Activated CD8-positive, alpha-beta memory T cell treated with anti-CD3 and anti-CD28 coated beads, Interleukin-2, amount 50 U/mL, for 24 hours (primary cell): ENCODE data around the gene RSPH1.
A peak's percentile ranks its signal among the peaks of the same experiment; 100 is the strongest.

Source experiments
- DNase-seq: peaks from one replicate; pipeline ENCODE4 v3.0.0-alpha.2; 2020; ENCODE audit errors: extremely low read depth

The RSPH1 gene

DNA sequence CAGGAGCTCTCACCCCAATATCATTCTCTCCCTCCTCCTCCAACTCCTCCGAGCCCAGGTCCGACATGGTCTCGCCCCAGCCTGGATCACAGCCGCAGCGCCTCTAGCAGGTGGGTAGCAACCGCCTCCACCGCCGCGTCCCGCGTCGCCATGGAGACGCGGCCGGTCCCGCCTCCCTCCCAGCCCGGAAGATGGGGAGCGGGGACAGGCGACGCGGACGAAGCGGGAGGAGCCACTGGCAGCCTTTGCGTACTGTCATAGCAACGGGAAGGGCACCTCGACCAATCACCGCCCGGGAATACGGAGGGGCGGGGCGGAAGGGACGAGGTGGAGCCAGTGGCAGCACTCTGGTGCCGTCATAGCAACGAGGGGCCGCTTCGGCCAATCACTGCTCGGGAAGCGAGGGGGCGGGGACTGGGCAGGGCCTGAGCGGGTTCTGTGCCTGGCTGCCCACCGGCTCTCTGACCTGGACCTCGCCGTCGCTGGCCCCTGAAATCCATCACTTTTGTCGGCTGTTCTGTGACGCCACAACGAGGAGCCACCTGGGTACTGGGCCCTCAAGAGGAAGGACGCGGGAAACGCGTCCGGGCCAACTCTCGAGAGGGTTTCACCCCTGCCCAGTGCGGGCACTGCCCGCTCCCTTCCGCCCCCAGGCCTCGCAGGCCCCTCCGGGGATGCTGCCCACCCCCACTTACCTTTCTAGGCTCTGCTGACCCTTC lies at the start of gene RSPH1:
TSS of gene RSPH1 (minus strand) at position 105 of the 719 bp plus-strand sequence. CDS start at position 67, 38 bp downstream.
- peak; percentile 98 for DNase-seq

- DNase-seq = no peak
These were observed 49.7 kb upstream of the RSPH1 start for GRCh38 chr21:42545745-42546144.

DNA sequence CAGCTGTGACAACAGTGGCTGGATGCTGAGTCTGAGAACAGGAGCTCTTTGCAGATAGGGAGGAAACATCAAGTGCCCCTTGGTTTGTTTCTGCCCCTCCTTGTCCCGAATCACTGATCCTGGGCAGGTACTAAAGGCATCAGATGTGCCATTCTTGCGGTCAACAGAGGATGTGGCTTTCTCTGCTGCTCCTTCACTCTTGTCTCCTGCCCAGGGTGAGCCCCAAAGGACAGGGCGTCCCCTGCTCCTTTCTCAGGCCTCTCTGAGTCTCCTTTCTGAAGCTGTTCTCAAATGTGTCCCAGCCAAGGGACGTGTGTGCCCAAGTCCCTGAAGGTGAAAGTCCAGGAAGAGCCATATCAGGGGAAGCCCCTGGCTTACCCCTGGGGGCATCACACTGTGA lies 49.3 kb upstream of the RSPH1 start:
- DNase-seq = no peak

DNA sequence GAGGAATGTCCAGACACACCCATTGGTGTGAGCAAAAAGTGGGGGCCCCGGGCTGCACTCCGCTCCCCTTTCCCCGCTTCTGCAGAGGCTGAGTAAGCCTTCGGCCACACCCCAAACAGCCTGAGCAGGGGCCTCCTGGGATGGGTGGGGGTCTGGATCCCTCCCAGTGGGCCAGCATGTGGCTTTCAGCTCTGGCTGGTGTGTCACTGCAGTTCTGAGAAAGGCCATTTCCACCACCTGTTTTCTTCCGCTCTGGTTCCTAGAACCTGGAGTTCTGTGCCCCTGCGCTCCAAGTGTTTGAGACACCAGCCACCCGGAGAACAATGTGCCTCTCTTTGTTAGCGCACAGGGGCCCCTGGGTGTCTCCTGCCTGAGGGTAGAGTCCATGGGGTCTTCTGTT lies 48.5 kb upstream of the RSPH1 start:
- no peak for DNase-seq

DNA sequence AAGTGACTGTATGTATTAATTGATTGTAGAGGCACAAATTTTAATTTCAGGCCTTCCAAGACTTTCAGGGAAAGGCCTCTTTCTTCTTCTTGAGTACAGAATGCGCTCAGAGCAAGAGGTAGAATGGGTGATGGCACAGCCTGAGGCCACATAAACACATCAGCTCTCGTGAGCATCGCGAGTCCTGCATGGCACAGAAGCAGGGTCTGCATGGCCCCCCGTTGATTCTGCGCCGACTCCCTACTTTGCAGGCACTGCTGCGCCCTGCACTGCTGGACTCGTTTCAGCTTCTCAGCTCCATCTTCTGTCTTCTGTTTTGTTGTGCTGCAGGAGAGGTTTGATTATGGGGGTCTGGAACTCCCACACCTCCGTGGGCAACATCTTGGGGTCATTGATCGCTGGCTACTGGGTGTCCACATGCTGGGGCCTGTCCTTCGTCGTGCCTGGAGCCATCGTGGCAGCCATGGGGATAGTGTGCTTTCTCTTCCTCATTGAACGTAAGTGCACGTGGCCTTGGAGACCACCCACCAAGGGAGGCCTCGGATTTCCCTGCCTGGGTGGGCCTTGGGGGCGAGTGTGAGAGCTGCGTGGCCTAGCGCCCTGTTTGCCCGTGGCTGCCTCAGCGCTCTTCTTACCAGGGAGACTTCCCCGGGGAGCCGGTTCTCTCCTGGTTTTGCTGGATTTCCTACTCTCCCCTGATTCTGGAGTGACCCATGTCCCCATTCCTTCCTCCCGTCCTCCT lies 47.3 kb upstream of the RSPH1 start:
- no peak for DNase-seq

- DNase-seq = no peak
These were observed 46.6 kb upstream of the RSPH1 start for GRCh38 chr21:42542596-42542995.

DNA sequence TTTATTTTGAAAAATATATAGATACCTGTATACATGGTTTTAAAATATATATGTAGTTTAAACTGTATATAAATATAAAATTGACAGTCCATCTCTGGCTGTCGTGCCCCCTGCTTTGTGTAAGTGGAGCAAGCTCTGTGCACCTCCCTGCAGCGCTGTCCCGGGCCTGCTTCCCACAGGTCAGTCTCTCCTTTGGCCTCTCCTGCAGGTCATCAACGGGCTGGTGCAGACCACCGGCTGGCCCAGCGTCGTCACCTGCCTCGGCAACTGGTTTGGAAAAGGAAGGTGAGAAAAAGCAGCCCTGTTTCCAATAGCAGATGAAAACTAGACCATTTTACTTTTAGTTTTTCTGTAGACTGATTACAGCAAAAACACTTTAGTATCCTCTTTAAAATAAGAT lies 46.2 kb upstream of the RSPH1 start:
- no peak for DNase-seq

DNA sequence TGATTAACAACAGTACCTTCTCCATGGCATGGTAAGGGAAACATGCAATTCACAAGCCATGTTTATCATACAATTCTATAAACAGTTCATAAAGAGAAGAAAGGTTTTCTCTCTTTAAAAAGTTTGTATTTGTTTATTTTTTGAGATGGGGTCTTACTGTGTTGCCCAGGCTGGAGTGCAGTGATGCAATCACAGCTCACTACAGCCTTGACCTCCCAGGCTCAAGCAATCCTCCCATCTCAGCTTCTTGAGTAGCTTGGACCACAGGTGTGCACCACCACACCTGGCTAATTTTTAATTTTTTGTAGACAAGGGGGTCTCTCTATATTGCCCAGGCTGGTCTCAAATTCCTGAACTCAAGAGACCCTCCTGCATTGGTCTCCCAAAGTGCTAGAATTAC lies 45.6 kb upstream of the RSPH1 start:
- no peak for DNase-seq

GRCh38 chr21:42541174-42541573 lies 45.1 kb upstream of the RSPH1 start:
- no peak for DNase-seq

DNA sequence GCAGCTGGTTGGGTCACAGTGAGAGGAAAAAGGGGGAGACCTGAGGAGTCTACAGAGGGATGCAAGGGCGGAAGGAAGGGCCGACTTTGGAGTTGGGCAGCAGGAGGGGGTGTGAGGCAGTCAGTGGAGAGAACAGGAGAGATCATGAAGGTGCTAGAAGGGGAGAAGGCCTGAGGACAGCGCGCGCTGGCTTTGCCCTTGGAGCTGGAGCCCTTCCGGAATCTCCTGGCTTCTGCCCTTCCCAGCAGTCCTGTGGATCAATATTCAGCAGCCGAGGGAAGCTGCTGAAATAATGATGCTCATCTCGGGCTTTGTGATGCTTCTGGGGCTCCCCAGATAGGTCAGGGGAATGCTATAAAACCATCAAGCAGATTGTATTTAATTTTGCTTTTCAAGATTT lies 44.4 kb upstream of the RSPH1 start:
- no peak for DNase-seq

DNA sequence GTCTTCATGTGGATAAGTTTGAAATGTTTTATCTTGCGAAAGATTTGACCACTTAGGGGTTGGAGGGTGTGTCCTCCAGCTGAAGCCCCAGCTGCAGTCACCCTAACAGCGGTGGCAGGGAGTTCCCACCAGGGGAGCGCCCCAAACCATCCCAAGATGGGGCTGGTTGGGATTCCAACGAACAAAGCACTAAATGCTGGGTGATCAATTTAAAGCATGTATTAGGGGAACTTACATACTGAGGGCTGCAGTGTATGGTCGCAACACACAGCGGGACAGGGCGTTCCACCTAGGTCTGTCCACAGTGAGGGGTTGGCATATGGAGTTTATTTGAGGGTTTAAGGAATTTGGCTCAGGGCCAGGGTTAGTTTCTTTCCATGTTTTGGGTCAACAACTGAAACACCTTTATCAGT lies 43.9 kb upstream of the RSPH1 start:
- DNase-seq = no peak

- no peak for DNase-seq
These were observed 43.3 kb upstream of the RSPH1 start for GRCh38 chr21:42539342-42539741.

DNA sequence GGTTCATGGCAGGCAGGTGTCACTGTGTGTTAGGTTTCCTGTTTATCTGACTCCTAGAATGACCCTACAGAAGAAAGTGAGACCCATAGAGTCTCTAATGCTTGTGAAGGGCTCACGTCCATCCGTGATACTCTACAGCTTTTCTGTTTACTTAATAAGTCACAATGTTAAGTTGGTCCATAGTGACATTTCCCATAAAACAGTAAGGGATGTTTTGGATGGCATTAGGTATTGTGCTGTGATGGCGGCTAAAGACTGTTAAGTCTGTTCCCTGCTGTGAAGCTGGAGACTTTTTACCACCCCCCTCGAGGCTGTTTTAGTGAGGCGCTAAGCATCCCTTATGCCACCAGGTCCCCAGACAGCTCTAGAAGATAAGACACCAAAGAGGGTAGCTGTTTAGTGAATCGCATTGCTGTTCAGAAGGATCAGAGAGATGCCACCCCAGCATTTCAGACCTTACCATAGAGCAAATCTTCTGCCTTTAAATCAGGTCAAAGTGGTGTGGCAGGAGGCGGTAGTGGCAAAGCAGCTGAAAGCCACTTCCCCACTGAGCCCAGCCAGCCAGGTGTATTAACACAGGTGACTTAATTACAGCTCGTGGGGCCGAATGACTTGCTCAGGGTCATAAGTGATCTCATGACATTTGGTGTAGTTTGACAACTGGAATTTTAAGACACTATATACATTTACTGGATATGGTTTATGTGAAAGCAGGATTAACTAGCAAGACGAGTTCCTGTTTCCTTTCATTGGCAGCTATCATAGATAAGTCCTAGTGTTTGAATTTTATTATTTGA lies 42.7 kb upstream of the RSPH1 start:
- DNase-seq = no peak

DNA sequence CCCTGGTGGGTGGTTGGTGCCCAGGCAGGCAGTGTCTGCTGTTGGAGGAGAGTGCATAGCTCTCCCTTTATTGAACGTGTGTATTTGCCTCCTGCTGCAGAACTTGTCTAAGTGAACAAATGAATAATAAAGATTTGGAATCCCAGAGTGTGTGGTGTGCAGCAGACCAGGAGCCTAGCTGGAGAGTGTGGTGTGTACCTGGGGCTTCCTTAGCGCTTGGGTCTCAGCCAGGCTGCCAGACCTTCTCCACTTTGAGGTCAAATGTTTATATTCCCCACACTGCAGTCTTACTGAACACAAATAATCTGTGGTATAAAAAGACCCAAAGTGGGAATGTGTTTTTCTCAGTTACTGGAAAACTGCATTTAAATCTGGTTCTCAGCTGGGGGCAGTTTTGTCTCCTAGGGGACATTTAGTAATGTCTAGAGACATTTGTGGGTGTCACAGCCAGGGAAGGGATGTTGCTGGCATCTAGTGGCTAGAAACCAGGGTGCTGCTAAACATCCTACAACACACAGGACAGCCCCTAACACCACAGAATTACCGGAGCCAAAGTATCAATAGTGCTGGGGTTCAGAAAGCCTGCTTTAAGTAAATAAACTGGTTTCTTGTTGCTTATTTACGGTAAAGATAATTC lies 41.2 kb upstream of the RSPH1 start:
- no peak for DNase-seq

DNA sequence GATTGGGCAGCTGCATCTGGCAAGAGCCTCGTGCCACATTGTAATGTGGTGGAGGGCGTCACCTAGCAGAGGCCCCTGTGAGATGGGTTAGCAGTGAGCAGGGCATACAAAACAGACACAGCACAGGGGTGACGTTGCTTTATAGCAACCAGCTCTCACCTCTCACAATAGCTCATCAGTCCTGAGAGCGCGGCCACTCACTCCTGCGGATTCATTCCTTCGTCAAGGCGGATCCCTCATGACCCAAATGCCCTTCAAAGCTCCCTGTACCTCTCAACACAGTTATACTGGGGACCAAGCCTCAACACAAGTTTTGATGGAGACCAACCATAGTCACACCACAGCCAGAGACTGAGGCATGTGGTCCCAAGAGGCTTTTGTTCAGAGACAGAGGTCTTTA lies 40.6 kb upstream of the RSPH1 start:
- no peak for DNase-seq

GRCh38 chr21:42535602-42536171 lies 39.7 kb upstream of the RSPH1 start:
- no peak for DNase-seq

DNA sequence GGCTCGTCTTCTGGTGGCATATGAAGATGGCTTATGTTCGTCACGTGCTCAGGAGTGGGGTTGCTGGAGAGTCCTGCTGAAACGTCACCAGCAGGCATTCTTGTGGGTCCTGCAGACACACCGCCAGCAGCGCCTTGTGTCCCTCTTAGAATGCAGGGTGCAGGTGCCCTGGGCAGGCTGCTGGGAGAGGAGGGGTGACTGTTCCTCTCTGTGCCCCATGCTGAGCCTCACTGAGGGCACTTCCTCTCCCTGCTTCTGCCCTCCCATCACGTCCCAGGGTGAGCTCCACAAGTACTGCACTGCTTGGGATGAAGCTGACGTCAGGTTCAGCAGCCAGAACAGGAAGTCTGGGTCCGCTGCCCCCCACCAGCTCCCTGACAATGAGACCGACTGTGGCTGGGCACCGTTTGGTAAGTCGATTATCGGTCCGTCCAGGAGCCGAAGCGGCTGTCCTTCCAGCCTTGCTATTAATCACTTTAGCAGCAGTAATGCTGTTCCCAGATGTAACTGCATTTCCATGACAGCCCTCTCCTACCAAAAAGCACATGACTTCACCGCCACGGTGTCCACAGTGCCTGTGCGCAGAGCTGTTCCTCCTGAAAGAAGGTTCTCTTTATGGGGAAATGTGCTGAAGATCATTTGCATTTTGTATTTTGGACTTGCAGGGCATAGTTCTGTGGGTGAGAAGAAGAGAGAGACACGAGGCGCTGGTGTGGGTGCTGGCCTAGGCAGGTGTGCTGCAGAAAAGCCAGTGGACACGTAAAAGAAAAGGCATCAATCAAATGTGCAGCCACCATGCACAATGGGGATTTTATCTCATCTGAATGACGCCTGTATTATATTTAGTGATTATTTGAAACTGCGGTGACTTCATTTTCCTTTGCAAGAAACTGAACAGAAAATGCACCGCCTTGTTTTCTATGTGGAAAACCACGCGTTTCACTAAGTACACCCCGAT lies 38.7 kb upstream of the RSPH1 start:
- no peak for DNase-seq

DNA sequence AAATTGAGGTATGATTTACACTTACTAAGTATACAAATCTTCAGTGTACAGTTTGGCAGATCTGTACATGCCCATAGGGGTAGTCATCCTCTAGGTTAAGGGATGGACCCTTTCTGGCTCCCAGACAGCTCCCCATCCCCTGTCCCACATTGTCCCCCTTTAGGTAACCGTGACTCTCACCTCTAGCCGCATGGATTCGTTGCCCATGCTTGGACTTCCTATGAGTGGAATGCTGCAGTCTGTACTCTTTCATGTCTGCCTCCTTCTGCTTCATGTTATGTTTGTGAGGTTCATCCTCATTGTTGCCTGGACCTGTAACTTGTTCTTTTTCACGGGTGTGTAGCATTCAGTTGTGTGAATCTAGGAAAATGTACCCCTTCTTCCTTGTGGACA lies 37.9 kb upstream of the RSPH1 start:
- DNase-seq = no peak

DNA sequence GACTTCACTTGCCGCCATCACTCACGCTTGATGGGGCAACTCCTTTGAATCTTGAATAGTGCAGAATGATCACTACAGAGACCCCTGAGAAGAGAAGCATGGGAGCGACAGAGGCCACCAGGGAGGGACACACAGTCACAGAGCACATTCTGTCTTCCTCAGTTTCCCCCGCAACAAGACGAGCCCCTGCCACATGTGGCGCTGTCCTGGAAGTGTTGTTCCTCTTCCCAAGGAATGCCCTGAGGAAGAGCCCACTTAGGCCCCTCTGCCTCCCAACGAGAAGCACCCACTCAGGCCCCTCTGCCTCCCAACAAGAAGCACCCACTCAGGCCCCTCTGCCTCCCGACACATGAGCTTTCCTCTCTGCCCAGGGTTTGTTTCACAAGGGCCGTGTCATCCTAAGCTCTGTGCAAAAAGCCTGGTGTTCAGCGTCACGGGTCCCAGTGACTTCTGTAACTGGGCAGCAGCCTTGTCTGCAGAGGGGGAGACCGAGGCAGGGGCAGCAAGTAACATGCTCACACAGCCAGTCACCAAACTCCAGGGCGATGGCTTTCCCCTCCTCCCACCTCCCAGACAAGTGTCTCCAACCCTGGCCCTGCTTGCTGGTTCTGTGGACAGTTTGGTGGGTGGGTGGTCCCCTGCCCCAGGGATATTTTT lies 37.4 kb upstream of the RSPH1 start:
- no peak for DNase-seq
